Stimulated activated CD4-positive, alpha-beta T cell treated with anti-CD3 and anti-CD28 coated beads, TNF-alpha, amount 100 ng/mL, for 1 hour (primary cell): ENCODE results near the gene SLC16A6.
"Not testable (repeated sequence)": the region's sequence is repeated elsewhere in the genome, so short reads cannot be mapped to it uniquely, and the experiment has no call there.

ENCODE experiments used
- DNase-seq, 3 donors: peaks; one replicate each; pipeline ENCODE4 v3.0.0-alpha.2; 2020; ENCODE audit warnings: low read depth in 3 of 3, low spot score in 1 of 3

SLC16A6 gene

DNA sequence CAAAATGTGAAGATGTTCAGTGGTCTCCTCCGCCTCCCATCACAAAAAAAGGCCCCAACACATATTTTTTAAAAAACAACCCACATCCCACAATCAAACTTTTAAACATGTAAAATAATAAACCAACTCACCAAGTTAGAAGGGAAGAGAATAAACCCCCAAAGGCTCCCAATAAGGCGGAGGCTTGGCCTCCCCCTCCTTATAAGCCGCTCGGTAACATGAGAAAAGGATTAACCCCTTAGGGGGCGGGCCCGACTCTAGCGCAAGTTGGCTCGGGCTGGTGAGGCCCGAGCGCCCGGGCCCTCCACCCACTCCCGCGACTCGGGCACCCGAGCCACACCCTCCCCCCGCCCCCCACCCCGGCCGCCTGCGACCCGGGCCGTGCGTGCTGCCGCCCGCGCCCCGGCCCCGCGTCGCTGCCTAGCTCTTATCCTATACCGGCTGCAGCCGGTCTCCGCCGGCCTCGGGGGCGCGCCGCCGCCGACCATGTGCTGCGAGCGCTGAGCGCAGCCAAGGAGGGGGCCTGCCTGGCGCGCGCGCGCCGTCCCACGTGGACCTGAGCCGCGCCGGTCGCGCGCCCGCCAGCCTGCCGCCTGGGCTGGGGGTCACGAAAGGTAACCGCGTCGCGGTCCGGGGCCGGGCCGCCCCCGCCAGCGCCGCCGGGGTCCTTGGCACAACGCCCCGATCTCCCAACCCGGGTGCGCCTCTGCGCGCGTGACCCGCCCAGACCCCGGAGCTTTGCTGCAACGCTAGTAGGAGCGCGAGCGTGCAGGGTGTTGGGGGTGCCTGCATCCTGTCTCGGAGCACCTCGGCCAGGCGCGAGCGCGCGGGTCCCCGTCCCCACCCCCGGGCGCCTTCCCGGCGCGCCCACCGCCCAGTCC lies at the start of gene SLC16A6, which contains the start of gene ARSG:
TSS of gene SLC16A6 (minus strand) at position 173 of the 881 bp plus-strand sequence. CDS start 12,807 bp downstream, outside the sequence.
TSS of gene ARSG (plus strand) at position 541 of the 881 bp plus-strand sequence. CDS start 15,999 bp downstream, outside the sequence.
- peak; percentile 54 to 77 (median 56) for DNase-seq

- no peak for DNase-seq
Measured at GRCh38 chr17:68334393-68334792, 43.5 kb upstream of the SLC16A6 start.

- not testable (repeated sequence) for DNase-seq
Measured at GRCh38 chr17:68331932-68332331, 41.0 kb upstream of the SLC16A6 start.

- no peak for DNase-seq
Measured at GRCh38 chr17:68329331-68329730, 38.4 kb upstream of the SLC16A6 start.

DNA sequence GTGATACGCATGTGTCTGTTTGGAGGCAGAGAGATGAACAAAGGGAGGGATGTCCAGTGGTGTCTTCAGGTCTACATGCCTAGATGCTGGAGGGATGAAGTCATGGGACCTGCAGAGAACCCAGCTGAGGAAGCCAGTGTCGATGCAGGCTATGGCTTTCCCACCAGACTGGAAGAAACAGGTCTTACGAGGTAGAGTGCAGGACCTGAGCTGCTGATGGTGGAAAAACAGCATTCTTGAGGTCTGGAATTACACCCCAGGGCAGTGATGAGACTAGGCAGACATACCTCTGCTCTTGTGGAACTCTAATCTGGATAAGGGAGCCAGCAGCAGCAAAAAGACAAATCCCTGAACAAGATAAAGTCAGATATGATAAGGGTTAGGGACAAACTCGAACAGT lies 37.7 kb upstream of the SLC16A6 start:
- no peak for DNase-seq

DNA sequence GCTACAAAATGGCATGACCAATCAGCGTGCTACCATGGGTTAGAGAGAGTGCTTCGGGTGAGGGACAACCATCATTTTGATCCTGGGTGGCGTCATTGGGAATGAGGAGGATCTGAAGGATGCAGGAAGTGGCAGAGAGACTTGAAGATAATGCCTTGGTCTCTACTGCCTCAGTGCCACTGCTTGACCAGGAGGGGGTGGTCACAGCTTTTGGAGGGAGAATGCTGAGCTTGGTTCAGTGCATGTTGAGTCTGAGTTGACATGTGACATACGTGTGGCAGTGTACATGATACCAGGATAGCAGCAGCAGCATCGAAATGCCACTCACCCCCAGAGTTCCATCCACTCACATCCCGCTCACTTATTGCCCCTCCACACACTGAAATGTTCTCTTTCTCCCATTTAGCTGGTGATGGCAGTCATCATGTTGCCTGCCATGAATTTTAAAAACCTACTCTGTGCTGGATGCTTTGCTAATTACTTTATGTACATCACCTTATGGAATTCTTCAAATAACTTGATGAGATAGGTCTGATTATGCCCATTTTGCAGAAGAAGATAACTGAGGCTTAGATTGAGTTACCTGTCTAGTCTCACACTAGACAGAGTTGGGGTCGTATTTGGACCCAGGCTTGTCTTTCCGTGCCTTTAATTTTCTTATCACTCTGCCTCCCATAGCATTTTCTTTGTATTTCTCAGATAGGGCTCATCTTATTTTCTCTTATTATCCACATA lies 37.1 kb upstream of the SLC16A6 start:
- no peak for DNase-seq

DNA sequence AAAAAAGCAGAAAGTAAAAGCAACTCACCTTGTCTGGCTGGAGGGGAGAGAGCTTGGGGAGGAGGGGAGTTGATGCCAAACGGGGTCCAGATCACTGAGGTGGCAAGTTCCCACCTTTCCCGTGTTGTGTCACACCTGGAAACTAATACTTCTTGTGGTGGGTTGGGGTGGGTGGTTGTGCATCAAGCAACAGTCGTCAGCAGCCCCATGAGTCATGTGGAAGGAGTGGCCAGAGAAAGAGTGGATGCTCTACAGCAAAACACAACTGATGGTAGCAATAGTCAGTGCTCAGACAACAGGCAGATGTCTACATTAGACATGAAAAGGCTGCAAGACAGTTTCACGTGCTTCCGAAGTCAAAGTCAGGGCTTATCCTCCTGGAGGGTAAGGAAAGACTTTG lies 35.8 kb upstream of the SLC16A6 start:
- DNase-seq: no peak

GRCh38 chr17:68325961-68326360 lies 35.0 kb upstream of the SLC16A6 start:
- no peak for DNase-seq

GRCh38 chr17:68324654-68325336 lies 33.9 kb upstream of the SLC16A6 start:
- no peak for DNase-seq

GRCh38 chr17:68324114-68324513 lies 33.2 kb upstream of the SLC16A6 start:
- no peak for DNase-seq

- DNase-seq: no peak
Measured at GRCh38 chr17:68322630-68323029, 31.7 kb upstream of the SLC16A6 start.

DNA sequence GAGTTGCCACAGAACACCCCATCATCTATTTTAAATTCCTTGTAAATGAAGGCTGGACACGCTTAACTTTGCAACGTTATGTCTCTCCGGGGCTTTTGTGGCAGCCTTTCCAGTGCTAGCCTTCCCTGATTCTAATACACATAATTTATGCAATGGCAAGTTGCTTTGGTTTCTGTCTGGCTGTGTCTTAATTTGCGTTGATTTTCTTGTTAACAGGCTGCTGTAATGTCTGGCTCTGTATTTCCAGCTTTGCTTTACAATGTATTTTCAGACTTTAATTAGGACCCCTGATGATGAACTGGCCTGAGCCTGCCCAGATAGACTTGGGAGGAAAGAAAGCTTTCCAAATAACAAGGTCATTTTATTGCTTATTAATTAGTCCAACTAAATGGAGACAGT lies 30.6 kb upstream of the SLC16A6 start:
- no peak for DNase-seq

- no peak for DNase-seq
Measured at GRCh38 chr17:68320943-68321555, 30.1 kb upstream of the SLC16A6 start.

- DNase-seq: no peak
Measured at GRCh38 chr17:68320311-68320865, 29.5 kb upstream of the SLC16A6 start.

GRCh38 chr17:68319410-68320162 lies 28.7 kb upstream of the SLC16A6 start:
- DNase-seq: no peak

GRCh38 chr17:68318103-68318991 lies 27.4 kb upstream of the SLC16A6 start:
- no peak for DNase-seq

- no peak for DNase-seq
Measured at GRCh38 chr17:68317458-68317857, 26.5 kb upstream of the SLC16A6 start.

- DNase-seq: no peak
Measured at GRCh38 chr17:68315930-68316329, 25.0 kb upstream of the SLC16A6 start.

DNA sequence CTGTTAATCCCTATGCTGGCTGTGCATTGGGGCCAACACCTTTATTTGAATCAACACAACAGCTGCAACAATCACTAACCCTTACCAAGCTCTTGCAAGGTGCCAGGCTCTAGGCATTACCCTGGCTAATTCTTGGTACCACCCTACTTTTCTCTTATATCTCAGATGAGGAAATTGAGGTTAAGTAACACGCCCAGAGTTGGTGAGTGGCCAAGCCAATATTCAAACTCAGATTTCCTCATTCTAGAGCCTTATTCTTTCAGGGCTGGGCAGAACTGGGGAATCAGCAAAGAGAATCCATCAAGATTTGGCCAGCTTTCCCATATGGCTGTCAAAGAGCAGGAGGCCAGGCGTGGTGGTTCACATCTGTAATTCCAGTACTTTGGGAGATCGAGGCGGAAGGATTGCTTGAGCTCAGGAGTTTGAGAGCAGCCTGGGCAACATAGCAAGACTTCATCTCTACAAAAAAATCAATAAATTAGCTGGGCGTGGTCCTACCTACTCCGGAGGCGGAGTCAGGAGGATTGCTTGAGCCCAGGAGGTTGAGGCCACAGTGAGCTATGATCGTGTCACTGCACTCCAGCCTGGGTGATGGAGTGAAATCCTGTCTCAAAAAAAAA lies 24.1 kb upstream of the SLC16A6 start:
- DNase-seq: no peak
